Mesenteric fat pad (tissue), 1 donor: ENCODE measurements around the gene RANBP3. TPM values are rescaled to one million over a fixed set of nuclear protein-coding genes. Genes with fewer than 3 reads are reported as not detected.

ENCODE experiments used
- DNase-seq: peaks from one replicate; pipeline ENCODE4 v3.0.0-alpha.2; 2020; ENCODE audit warnings: low spot score
- total RNA-seq: library from RNA; stranded (reverse); fragmentation: NEBNext Ultra II Directional; extraction: Animal tissue kit (Norgen Biotek cat#: 25700); gene quantifications from one replicate; pipeline ENCODE4 v1.2.1, GENCODE V29; 2021
- donor health status: DM: yes; HTN: yes; CAD: no.

The RANBP3 gene
- total RNA-seq, 1 donor from 2014 or later = 56.7 TPM

DNA sequence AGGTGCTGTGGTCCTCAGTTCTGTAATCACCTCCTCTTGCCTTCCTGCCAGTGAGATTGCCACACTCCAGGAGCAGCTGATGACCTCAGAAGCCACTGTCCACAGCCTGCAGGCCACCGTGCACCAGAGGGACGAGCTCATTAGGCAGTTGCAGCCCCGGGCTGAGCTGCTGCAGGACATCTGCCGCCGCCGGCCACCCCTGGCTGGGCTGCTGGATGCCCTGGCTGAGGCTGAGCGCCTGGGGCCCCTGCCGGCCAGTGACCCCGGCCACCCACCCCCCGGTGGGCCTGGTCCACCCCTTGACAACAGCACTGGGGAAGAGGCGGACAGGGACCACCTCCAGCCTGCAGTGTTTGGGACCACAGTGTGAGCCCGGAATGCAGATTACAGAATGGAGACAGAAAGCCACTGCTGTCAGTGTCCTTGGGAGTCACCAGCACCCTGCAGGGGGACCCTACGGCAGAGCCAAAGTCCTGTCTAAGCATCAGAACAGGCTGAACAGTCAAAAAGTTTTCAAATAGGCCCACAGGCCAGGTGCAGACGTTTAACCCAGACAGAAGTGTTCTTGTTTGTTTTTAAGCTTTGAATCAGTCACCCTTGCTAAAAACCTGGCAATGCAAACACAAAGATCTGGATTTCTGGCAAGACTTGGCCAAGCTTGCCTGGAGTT is 69.0 kb downstream of the RANBP3 start:
- DNase-seq = no peak

DNA sequence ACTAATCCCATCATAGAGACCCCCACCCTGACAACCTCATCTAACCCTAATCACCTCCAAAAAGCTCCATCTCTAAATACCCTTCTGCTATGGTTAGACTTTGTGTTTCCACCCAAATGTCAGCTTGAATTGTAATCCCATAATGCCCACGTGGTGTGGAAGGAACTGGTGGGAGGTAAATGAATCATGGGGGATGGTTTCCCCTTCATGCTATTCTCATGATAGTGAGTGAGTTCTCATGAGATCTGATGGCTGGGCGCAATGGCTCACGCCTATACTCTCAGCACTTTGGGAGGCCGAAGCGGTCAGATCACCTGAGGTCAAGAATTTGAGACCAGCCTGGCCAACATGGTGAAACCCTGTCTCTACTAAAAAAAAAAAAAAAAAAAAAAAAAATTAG is 70.7 kb downstream of the RANBP3 start:
- no peak for DNase-seq

DNA sequence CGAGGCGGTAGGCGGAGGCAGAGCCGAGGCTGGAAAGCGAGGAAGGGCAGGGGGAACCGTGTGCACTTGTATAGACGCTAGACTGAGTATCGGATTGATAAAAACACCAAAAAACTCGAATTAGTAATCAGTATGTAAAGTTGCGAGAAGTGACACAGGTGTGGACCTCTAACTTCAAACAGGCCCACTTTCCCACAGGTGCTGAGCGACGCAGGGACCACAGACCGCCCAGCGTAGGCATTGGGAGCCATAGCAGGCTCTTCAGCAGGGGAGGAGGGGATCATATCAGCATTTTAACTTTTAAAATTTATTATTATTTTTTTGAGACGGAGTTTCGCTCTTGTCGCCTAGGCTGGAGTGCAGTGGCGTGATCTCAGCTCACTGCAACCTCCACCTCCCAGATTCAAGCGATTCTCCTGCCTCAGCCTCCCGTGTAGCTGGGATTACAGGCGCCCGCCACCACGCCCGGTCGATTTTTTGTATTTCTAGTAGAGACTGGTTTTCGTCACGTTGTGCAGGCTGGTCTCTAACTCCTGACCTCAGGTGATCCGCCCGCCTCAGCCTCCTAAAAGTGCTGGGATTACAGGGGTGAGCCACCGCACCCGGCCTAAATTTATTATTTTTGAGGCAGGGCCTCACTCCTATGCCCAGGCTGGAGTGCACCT is 72.7 kb downstream of the RANBP3 start:
- no peak for DNase-seq

DNA sequence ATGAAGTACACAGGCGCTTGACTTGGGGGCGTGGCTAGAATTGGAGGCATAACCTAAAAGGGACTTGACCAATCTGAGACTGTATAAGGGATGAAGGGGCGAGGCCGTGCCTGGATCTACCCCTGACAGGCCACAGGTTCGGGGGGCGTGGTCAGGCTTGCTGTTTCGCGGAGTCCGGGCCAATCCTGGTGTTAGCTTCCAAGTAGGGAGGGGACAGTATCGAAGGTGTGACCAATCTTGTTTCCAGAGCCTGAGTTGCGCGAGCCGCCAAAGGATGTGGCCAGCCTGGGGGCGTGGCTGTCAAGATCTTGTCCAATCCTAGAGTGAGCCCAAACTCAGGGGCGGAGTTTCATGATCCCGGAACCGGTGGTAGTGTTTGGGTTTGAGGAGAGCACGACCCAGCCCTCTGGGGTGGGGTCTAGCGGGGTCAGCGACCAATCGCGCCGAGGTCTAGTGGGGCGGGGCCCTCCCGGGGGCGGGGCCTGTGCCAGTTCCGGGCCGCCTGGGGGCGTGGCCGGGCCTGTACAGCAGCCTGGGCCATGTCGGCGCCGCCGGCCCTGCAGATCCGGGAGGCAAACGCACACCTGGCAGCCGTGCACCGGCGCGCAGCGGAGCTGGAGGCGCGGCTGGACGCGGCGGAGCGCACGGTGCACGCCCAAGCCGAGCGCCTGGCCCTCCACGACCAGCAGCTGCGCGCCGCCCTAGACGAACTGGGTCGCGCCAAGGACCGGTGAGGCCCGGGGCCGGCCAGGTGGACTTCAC is 73.4 kb downstream of the RANBP3 start, which contains the start of gene VMAC:
Gene VMAC, plus strand, starts transcription at position 521 of the 762 bp plus-strand sequence. Its CDS starts 19 bp downstream, at position 540.
- peak; percentile 100 for DNase-seq

DNA sequence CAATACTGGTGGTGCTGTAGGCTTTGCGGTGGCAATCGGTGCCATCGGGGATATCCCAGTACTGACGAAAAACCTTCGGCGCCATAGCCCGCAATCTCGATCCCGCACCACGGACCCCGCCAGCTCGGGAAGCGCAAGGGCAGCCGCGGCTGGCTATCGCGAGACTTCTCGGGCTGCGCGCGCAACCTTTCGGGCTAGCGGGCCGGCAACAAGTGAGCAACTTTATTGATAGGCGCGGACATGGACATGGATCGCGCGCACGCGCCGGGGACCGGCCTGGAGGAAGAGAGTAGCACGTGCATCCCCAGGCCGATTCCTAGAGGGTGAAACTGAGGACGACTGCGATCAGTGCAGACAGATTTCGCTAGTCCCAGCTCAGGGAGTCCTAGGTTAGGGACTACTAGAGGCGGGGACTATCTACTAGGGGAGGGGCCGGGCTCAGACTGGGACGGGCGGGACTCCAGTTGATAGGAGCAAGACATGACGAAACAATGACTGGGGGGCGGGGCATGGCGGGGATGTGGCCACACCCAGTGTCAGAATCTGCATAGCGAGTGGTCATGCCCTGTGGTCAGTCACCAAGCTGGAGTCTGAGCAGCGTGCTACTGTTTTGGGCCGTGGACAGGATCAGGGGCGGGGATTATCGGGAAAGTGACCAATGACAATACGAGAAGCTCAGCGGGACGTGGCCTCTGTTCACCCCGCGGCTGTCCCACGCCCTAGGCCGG is 74.2 kb downstream of the RANBP3 start, which contains the start of gene NDUFA11:
Gene NDUFA11, minus strand, starts transcription at position 167 of the 728 bp plus-strand sequence. Its CDS starts 82 bp downstream, at position 85.
- peak; percentile 99 for DNase-seq

DNA sequence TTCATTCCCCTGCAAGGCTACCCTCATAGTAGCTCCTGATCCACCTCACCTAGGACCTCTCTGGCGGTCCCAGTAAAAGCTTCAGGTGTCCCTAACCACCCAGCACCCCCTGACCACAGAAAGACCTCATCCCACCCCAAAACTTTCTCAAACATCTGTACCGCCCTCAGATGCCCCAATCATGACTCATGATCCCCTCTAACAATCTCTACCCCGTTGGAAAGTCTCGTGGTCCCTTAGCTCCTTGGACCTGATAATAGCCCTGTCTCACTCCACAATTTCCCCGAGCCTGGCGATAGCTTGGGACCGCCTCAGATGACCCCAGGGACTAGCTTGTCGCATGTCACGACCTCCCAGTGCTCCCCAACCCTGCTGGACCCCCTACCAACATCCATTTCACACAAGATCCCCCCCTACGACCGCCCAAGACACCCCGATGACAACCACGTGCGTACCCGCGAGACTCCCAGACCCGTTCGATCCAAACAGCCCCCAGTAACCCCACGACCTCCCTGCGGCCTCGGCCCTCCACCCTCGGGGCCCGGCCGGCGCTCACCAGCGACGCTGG is 74.8 kb downstream of the RANBP3 start:
- no peak for DNase-seq

- no peak for DNase-seq
Measured at GRCh38 chr19:5900976-5901375, 77.0 kb downstream of the RANBP3 start.

DNA sequence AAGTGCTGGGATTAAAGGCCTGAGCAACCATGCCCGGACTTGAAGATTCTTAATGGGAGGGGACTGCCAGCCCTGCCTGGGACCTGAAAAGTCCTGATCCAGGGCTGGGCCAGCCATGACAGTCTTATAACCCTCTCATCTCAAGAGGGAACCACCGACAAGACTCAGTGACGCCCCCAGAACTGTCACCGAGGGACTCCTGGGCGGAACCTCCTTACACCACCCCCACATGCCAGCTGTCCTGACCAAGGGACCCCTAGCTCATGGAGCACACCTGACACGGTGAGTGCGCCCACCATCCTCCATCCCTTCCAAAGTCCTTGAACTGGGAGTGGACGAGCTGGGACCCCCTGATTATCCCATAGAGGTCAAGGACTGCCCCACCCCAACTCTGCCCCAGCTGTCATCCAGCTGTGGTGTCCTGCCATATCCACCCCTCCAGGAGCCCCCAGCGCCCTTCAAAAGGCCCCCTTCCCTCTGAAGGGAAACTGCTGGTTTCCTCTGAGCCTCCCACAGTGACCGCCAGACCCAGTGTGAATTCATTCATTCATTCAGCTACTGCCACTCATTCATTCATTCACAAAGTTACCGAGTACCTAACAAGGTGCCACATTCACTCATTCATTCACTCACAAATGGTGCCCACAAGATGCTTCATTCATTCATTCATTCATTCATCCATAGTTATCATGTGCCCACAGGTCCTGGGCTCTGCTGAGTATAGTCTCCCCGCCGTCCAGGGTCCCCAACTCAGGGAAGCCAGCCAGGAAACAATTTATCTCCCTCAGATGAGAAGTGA is 78.0 kb downstream of the RANBP3 start:
- no peak for DNase-seq

DNA sequence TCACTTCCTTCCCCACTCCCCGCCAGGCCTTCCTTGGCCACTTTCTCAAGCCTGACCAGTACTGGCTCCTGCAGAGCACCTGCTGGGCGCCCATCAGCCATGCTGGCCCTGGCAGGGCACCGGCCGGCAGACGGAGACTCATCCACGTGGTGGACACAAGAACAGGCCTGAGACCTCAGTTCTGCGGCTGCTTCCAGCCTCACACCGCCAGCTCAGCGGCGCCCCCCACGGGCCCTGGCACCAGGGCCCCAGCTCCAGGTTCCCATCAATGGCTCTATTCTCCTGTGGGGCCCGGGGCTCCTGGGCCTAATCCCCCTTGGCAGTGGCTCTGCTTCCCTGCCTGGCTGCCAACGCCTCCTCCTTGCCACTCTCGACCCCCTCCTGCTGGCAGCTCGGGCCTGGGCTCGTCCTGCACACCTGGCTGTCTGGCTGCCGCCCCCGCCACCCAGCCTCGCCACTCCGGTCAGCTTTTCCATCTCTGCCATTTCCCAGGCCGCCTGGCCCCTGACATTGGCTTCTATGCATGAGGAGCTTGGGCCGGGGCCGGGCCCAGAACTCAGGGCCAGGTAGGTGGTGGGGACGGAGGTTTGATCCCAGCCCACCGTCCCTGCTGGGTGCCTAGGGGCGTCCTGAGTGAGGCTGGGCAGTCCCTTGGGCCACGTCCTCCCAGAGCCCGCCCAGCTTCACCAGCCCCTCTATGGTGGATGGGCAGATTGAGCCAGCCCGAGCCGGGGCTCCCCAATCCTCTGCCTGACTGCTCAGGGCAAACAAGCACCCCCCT is 80.6 kb downstream of the RANBP3 start:
- no peak for DNase-seq

DNA sequence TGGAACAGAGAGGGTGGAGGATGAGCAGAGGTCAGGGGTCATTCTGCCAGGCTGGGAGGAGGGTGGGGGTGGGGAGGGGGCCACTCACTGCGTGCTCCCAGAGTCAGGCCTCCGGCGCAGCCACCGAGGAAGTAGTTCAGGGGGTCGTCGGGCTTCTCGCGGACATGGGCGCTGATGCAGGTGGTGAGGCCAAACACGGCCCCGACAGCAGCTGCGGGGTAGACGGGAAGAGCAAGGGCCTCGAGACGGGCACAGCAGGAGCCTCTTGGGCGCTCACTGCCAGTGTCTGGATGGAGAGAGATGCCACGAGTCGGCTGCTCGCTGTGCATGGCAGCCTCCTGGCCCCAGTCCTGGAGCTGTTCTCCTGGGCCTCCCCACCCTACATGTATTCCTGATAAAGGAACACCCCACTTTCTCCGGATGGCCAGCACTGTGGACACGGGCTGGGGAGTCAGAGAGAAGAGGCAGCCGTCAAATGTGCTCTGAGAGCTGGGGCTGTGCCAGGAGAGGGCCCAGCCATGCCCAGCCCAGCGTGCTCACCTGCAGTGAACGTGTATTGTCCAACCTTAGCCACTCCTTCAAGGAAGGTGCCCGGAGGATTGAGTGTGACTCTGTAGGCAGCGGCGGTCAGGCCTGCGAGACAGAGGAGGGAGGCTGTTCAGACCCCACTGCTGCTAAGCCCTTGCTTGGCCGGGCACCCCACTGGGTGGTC is 81.4 kb downstream of the RANBP3 start:
- no peak for DNase-seq

GRCh38 chr19:5895890-5896289 is 82.0 kb downstream of the RANBP3 start:
- no peak for DNase-seq

DNA sequence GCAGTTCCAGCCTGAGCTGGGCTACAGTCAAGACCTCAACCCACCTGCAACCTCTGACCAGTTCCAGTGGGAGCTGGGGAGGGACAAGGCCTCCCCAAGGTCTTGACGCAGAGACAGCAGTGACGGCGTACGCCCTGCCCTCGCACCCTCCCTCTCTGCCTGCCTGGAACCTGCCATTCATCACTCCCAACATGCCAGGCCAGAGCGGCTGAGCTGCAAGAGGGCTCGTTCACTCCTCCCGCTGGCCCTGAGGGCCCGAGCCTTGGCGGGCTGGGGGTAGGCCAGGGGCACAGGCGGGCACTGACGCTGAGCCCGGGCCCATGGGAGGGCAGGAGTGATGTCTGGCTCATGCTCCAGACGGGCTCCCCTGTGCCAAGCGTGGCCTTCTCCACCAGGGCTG is 82.5 kb downstream of the RANBP3 start:
- no peak for DNase-seq

DNA sequence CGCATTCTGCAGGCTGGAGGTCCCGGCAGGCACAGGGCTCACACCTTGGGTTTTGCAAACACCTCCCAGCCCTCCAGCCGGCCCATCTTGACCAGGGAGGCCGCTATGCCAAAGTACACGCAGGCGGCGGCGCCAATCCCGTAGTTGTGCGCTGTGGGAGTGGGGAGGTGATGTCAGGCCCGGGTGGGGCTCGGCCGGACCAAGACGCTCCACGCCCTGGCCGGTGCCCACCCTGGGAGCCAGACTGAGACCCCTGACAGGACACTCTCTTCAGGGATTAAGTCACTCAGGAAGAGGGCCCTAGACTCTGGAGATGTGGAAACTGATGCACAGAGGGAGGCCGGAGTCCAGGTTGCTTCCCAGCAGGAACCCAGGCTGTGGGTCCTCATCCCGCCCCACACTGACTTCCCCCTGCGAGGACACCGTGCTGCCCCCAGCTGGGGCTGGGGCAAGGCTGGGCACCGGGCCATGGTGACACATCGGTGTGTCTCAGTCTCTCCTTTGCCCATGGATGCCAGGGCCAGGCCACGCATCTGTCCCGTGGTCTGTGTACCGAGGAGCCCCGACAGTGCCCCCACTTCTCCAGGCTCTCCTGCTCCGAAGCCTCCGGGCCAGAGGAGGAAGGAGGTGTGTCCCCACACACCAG is 83.1 kb downstream of the RANBP3 start:
- DNase-seq = no peak

- DNase-seq = no peak
Measured at GRCh38 chr19:5893907-5894703, 83.8 kb downstream of the RANBP3 start.

DNA sequence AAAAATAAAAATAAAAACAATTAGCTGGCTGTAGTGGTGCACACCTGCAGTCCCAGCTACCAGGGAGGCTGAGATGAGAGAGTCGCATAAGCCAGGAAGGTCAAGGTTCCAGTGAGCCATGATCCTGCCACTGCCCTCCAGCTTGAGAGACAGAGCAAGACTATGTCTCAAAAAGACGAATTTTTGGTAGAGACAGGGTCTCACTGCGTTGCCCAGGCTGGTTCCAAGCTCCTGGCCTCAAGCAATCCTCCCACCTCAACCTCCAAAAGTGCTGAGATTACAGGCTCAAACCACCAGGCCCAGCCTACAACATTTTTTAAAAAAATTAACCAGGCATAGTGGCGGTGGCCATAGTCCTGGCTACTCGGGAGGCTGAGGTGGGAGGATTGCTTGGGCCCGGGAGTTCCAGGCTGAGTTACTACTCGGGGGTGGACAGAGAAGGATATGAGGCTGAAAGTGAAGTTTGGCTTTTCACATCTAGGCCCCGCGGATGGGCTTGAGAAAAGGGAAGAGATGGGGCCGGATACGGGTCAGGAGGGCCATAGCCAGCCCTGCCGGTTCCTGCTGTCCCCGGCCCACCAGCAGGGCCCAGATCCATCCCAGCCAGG is 84.5 kb downstream of the RANBP3 start:
- no peak for DNase-seq

- no peak for DNase-seq
Measured at GRCh38 chr19:5892772-5893275, 85.1 kb downstream of the RANBP3 start.
